NCI-H2171 treated with DMSO at 0.1 percent for 48 hours (cell line): Measurements from ENCODE around the gene ULBP2.
A peak's percentile ranks its signal among the peaks of the same experiment; 100 is the strongest.
"Not testable (repeated sequence)": the region's sequence is repeated elsewhere in the genome, so short reads cannot be mapped to it uniquely, and the experiment has no call there.

ENCODE experiments used
- DNase-seq: peaks from one replicate; lab custom pipeline; 2025; lab: John Stamatoyannopoulos, UW

Gene ULBP2

DNA sequence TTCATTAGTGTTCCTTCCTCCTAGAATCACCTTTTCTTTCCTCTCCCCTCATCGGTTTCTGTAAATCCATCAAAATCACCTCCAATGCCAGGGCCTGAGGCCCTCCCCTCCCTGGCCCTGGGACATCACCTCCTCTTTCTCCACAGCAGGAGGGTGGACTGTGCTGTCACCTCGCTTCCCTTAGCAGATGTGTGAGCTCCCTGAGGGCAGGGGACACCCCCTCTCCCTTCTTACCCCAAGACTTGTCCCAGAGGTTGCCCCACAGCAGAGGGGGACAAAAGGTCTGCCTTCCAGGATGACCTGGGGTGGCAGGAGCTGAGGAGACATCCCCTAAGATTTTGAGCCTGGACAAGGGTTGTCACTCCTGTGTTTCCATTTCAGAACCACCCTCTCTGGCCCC, 27.8 kb downstream of the ULBP2 start:
- no peak for DNase-seq

DNA sequence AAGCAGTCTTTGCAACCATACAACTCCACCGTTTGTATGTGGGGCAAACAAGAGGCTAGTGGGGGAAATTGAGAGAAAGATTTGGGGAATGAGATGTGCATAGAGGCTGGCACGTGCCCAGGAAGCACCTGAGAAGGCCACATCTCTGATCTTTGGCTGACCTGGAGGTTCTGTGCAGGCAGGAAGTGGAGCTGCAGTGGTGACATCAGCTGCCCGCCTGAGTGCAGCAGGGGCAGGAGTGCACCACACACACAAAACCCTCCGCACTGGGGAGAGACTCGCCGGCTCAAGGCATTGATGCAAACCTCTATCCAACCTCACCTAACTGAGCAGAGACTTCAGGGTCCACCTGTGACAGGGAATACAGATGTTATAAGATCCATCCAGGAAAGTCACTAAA, 32.6 kb downstream of the ULBP2 start:
- DNase-seq, result not testable (repeated sequence)

DNA sequence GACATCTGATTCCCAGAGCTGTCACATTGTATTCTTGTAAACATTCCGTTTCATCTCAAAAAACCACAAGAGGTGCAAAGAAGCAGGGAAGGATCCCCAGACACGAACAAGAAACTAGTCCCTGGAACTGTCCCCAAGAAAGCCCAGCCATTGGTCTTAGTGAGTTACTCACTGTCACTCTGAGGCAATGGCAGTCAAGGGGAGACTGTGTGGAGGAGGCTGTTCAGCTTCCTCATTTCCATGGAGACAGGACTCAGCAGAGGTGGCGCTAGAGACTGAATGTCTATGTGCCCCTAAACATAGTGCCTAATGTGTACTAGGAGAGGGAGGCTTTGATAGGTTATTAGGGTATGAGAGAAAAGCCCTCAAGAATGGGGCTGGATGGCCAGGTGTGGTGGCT, 33.0 kb downstream of the ULBP2 start:
- DNase-seq, result no peak

DNA sequence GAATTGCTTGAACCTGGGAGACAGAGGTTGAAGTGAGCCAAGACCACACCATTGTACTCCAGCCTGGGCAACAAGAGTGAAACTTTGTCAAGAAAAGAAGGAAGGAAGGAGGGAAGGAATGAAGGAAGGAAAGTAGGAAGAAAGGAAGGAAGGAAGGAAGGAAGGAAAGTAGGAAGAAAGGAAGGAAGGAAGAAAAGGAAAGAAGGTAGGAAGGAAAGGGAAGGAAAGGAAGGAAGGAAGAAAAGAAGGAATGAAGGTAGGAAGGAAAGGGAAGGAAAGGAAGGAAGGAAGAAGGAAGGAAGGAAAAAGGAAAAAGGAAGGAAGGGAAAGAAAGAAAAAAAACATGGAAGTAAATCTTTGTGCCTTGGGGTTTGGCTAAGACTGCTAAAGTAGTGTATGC, 33.6 kb downstream of the ULBP2 start:
- no peak for DNase-seq

DNA sequence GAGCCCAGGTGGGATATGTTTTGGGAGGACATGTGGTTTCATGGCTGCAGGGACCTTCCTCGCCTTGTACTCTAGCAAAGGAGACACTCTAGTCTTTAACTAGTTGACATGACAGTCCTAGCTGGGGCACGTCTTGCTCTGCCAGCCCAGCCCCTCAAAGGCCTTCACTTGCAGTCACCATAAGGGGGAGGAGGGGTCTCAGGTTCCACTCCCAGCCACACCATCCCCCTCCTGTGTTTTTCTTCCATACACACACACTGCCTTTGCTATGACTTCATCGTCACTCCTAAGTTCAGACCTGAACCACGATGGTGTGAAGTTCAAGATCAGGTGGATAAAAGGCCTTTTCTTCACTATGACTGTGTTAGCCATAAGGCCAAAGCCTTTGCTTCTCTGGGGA, 35.4 kb downstream of the ULBP2 start:
- no peak for DNase-seq

DNA sequence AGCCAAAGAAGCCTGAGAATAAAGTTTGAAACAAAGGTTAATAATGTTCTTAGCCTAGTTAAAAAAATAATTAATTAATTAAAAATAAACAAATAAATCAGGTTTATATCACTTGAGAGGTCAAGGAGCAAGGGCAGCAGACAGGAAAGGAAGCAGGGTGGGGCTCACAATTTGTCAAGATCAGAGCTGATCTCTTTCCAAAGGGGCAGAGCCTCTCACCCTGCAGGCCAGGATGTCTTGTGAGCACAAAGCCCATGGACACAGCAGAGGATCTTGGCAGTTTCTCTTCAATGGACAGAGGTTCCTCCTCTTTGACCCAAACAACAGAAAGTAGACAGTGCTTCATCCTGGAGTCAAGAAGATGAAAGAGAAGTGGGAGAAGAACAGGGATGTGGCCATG, 36.8 kb downstream of the ULBP2 start:
- no peak for DNase-seq

DNA sequence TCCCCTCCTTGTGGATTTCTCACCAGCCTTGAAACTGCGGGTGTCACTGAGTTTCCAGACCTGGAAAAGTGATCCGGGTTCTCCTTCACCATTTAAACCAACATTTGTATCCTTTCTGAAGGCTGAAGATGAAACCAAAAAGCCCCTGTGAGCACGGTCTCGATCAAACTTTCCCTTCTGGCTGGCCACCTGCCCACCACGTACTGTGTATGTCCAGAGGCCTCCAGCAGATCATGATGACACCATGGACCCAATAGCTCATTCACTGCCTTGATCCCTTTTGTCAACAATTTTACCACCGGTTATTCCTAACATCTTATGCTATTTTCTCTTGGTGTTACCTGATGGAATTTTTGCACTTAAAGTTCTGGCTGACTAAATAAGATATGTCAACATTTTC, 37.5 kb downstream of the ULBP2 start:
- no peak for DNase-seq

DNA sequence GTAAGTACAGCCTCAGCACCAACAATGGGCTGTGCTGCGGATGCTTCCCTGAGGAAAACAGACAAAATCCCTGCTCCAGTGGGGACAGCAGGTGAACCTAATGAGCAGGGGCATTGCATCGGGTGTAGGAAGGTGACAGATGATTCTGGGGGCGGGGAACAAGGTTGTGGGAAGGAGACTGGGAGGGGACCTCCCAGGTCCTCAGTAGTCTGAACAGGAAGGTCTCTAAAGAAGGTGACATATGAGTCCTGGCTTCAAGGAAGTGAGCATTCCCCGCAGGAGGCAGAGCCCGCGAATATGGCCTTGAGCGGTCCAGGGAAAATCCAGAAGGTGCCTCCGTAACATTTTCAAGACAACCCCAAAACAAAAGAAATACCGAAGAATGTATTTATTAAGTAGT, 41.3 kb downstream of the ULBP2 start:
- peak; percentile 80 for DNase-seq

DNA sequence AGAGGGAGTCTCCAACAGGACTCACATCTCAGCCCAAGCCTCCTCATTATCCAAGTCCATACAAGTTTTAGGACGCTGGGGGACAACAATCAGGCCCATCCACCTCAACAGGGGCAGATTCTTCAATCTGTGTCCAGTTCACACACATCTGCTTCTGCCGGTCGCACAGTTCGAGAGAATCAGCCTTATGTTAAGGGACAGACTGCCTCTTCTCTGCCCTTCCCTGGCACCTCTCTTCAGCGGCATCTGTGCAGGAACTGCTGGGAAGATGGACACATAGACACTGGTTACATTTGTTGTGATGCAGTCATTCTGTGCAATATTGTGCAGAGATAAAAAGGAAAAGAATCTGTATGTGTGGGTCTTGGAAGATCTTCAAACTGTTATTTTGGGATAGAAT, 43.0 kb downstream of the ULBP2 start:
- DNase-seq, result no peak

DNA sequence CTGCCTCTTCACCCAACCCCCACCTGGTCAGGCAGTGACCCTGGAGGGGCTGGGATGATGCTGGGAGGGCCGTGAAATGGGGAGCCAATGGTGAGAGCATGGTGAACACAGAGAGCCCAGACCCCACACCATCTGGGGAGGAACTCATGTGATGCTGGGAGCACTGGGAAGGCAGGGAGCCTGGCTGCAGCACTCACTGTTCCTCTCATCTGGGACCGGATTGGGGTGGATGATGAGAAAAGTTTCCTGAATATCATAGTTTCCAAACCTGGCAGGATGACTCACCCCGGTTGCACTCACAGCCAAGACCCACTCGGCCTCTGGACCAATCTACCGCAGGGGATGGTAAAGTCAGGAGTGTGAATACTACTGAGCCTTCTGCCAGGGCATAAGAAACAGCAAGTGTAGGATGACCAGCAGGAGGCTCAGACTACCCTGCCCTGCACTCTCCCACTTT, 43.7 kb downstream of the ULBP2 start:
- no peak for DNase-seq

DNA sequence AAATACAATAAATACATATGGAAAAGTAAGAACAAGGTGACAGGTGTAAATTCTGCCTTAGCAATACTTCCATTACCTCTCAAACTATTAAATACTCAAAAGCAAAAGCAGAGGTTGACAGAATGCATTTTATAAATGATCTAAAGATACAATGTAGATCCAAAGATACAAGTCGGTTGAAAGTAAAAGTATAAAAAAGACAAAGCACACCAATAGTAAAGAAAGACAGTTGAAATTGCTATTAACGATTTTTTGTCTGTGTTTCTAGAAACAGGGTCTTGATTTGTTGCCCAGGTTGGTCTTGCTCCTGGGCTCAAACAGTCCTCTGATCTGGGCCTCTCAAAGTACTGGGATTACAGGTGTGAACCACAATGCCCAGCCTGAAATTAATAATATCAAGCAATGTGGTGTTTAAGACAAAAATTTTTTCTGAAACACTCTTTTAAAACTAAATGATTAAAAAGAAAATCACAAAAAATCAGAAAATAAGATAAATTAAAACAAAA, 45.8 kb downstream of the ULBP2 start:
- no peak for DNase-seq

DNA sequence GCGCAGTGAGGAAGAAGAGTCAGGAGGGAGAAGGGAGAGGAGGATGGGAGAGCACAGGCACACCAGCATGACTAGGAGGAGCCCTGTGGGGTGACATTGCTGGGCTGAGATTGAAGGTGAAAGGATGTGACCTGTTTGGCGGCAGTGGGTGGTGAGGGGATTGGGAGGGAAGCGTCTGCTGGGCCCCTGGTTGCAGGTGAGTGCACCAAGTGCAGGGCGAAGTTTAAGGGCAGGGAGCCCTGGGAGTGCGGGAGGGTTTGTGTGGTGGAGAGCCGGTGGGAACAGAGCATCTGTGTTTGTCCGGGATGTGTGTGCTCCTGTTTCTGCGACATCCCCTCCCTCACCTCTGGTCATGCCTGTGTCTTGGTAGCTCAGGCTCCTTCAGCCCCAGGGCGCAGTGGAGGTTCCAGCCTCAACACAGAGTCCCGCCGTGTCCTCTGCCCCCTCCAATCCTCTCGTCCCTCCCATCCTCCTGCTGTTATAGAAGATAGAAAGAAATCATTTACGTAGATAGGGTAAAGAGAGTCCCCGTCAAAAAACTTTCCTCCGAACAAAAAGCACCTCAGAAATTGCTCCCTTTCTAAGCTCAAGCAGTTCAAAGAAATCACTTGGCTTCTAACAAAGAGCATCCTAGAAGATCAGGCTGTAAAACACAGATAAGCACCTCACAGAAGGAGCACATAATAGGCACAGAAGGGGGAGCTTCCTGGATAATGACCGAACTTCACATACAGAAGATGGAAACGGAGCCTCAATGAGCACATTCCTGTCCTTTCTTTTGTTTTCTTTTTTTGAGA, 46.9 kb downstream of the ULBP2 start:
- no peak for DNase-seq

DNA sequence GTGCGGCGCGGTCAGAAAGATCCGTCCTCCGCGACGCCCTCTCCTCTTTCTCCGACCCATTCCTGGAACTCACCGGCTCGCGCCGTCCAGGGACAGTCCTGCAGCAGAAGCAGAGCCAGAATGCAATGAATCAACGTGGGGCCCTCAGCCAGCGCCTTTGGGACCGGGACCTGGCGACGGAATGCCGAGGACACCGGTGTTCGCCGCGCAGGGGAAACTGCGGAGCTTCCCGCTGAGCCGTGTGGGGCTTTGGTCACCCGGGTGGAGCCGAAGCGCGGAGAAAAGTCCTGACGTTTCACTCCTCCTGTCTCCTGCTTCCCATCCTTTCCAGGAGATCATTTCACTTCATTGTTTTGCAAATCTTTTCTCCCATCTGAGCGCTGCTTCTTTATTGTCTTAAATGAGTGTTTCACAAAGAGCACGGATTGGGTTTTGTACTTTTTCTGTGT, 48.4 kb downstream of the ULBP2 start:
- no peak for DNase-seq

DNA sequence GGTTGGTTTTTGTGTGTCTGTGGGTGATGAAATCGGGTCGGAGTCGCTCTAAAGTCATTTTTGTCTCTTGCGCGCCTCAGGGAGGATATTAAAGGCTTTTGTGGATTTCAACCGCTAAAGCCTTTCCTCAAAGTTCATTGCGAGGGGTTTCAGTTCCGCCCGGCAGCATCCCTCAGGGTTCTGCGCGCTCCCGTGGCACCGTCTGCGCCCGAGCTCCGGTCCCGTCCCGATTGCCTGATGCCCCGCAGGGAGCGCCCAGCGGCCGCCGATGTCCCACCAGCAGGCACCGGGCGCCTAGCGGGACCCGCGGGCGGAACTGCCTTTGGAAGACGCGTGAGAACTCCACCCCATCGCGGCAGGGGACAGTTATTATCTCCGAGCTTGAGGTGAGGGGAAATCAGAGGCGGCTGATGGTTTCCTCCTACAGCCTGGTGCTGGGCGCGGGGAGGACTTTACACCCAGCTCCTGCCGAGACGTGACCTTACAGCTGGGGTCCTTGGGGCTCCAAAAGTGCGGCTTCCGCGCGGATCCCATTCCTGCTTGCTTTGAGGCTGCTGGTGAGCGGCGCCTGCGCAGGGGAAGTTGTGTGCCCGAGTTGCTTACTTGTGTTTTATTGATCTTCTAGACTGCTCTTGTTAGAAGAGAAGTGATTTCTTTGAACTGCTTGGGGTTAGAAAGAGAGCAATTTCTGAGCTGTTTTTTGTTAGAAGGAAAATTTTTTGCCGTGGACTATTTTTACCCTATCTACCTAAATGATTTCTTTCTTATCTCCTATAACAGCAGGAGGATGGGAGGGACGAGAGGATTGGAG, 49.1 kb downstream of the ULBP2 start:
- no peak for DNase-seq

DNA sequence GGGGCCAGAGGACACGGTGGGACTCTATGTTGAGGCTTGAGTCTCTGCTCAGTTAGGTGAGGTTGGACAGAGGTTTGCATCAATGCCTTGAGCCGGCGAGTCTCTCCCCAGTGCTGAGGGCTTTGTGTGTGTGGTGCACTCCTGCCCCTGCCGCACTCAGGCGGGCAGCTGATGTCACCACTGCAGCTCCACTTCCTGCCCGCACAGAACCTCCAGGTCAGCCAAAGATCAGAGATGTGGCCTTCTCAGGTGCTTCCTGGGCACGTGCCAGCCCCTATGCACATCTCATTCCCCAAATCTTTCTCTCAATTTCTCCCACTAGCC, 49.6 kb downstream of the ULBP2 start:
- not testable (repeated sequence) for DNase-seq

DNA sequence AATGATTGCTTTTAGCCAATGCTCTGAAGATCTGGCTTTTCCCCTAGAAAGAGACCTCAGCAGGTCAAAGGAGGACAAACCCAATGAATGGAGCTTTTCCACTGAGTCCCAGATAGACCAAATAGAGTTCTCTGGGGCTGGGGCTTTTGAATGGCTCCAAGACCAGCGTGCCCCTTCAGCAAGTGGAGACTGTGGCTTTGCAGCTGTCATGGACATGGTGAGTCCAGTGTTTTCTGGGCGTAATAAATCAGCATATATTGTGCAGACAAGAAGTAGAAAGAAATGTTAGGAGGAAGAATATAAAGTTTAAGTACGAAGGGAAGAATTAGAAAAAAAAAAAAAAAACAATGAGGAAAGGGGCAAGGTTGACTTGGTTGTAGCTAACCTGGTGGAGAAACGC, 50.0 kb downstream of the ULBP2 start:
- no peak for DNase-seq

DNA sequence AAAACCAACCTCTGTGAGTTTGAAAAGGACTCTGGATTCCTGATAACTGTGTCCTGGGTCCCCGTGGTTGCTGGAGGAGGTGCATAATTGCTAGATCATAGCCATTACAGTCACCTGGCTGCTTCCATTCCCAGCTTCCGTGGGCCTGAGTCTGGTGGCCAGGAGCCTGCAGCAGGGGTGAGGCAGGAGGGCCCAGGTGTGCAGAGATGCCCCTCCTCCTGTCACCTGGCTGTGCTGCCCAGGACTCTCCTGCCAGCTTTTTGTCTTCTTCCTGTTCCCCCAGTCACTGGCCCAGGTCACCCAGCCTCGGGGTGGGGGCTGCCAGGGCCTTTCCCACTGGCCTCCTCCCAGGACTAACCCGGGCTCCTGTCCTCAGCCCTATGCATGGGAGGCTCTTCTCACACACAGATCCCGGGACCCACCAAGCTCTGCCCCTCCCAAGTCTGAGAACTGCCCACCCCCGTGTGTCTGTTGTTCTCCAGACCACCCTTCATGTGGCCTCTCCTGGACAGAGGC, 53.5 kb downstream of the ULBP2 start:
- DNase-seq, result no peak

DNA sequence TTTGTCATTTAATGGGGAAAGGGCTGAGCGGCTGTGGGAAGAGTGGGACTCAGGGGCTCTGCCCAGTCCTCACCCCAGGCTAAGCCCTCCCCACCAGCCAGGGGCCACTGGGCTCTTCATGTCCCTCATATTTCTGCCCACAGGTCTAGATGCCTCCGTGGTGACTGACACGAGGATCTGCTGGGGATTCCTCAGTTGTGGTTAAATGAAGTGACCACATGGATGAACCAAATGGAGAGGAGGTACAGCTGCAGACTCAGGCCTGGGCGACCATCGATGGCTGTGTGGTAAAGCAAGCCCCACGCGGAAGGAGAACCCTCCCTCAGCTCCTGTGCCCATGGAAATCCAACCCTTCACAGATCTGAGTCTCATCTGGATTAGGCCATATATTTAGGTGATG, 54.2 kb downstream of the ULBP2 start:
- no peak for DNase-seq
